GM19467 (cell line): Measurements from ENCODE around the gene NUB1.

Experiments
- ATAC-seq: cut with Tn5 transposase; IDR thresholded peaks from one replicate; pipeline ENCODE4 v1.9.1; 2021; ENCODE audit warnings: mild to moderate bottlenecking, moderate library complexity; ENCODE audit not compliant: unreplicated experiment

NUB1 gene

DNA sequence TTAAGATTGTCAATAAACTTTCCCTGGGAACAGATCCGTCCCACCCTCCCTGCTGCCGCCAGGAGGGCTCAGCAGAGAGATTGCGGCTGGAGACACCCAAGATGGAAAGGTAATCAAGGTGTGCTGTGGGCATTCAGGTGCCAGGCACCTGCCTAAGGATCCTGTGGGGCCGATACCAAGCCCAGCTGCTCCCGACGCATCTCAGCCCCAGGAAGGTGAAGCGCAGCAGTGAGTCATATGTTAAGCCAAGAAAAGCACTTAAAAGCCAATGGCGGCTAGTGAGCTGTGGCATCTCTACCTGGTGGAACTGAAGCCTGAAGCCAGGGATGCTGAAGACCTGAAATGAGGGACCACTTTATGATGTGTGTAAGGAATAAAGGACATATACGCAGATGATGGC is 62.2 kb downstream of the NUB1 start:
- ATAC-seq, result no peak

- ATAC-seq, result no peak
Measured at GRCh38 chr7:151404216-151405011, 62.8 kb downstream of the NUB1 start.

- ATAC-seq, result no peak
Measured at GRCh38 chr7:151405056-151405455, 63.4 kb downstream of the NUB1 start.

GRCh38 chr7:151405588-151405987 is 64.0 kb downstream of the NUB1 start:
- no peak for ATAC-seq

DNA sequence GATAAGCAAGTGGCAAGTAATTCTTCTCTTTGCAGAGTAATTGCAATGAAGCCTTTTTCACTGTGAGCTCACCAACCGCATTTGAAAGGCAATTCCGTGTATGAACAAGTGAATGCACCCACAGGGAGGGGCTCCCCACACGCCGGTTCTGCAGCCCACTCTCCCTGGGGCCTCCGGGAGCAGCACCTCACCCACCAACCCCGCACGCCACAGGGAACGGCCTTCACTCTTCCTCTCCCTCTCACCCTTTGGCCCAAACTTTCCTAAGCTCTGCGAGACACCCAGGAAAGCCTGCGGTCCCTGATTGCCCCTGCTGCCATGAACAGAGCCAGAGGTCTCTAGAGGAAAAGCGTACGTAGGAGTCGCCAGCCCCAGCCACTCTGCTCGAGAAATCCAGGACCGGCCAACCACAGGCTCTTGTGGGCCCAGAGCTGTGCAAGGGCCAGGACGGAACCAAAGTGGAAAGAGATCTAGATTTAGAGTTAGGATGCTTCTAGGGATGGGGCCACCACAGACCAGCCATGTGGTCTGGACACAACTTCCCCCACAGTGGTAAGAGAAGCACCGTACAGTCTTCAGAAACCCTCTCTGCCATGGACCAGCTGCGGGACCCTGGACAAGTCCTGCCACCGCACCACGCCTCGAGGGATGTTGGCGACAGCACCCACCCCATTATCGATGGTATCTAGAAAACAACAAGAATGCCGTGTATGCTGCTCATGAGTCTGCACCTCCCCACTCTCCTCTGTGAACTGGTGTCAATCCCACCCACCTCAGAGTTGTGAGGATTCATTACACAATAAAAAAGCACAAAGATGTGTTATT is 64.7 kb downstream of the NUB1 start:
- no peak for ATAC-seq

GRCh38 chr7:151406886-151407583 is 65.4 kb downstream of the NUB1 start:
- ATAC-seq, result no peak

DNA sequence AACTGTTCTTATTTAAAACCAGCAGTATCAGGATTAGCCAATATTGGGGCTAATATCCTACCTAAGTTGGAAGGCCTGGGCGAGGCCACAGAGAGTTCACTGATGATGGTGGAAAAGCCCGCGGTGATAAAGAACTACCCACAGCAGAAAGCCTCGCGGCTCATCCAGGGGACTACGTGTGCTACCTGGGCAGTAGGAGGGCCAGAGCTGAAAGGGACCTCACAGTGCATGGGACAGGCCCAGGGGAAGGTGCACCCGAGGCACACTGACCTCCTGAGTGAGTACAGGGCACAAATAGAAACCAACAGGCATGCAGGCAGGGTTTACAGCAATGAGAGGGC is 66.9 kb downstream of the NUB1 start:
- ATAC-seq, result no peak

GRCh38 chr7:151408839-151409666 is 67.4 kb downstream of the NUB1 start:
- ATAC-seq, result no peak

DNA sequence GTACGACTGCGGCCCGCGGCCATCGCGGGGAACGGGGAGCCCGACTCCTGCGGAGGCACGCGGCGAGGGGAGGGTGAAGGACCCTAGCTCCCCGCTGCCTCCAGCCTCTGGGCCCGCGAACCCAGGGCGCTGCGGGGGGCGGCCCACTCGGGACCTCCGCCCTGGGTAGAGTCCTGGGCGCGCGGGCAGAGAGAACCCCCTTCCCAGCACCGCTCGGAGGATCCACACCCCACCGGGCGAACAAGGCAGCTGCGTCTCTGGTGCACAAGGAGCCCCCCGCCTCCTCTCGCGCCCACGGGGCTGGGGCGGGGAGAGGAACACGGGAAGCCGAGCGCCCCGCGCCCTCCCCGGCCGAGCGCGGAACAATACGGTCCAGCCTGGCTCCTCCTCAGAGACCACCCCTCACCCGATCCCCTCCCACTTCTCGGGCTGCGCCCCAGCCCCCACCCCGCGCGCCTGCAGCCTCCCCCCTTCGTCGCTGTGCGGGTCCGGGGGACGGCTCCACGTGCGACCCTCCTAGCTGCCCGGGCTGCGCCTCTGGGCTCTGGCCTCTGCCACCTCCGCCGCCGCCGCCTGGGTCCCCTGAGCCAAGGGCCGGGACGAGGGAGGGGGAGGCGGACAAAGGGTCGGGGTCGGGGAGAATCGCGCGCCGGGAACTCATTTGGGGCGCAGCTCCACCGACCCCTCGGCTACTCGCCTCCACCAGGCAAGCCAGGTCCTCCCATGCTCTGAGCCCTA is 68.2 kb downstream of the NUB1 start, which contains the start of gene WDR86:
Gene WDR86, minus strand, starts transcription at position 372 of the 738 bp plus-strand sequence. CDS start 449 bp downstream, outside the sequence.
- no peak for ATAC-seq

DNA sequence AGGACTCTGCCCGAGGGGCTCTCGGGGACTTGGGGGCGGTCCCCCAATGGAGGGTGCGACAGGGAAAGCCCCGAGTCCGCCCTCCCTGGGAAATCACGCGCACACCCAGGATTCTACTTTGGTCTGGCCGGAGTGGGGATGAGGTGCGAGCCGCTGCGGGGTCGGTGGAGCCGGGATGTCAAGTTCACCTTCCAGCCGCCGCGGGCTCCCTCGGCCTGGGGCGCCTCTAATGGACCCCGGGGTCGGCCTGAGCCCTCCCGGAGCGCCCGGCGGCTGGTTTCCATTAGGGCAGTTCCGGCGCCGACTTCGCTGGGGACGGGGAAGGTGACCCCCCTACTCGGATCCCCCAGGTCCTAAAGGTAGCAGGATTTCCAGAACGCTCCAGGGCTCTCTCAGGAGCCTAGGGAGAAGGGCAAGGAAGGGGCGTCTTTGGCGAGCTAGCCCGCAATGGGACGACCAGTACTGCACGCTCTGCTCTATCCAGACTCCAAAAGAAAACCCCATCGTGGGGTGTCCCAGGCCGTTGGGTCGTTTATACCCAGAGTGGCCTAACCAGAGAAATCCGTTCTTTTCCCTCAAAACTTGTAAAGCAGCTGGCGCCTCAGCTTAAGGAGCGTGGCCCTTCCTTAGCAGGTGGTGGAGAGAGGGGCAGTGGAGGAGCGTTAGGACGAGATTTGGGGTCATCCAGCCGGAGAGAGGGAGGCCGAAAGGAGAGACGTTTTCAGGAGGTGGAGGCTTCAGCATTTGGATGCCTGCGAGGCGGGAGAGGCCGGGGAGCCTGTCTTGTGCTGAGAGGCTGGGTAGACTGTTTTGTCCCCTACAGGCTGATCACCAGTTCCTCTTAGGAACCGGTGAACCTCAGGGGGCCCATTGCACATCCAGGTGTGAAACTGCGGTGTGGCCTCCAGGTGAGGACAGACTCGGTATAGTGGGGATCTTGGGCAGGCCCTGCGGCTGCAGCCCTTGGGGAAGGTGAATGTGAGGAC is 69.1 kb downstream of the NUB1 start:
- ATAC-seq, result no peak

- ATAC-seq, result no peak
Measured at GRCh38 chr7:151411551-151411950, 69.9 kb downstream of the NUB1 start.

- no peak for ATAC-seq
Measured at GRCh38 chr7:151412318-151412717, 70.7 kb downstream of the NUB1 start.

GRCh38 chr7:151413241-151413640 is 71.6 kb downstream of the NUB1 start:
- no peak for ATAC-seq

GRCh38 chr7:151415375-151416105 is 73.9 kb downstream of the NUB1 start:
- no peak for ATAC-seq

DNA sequence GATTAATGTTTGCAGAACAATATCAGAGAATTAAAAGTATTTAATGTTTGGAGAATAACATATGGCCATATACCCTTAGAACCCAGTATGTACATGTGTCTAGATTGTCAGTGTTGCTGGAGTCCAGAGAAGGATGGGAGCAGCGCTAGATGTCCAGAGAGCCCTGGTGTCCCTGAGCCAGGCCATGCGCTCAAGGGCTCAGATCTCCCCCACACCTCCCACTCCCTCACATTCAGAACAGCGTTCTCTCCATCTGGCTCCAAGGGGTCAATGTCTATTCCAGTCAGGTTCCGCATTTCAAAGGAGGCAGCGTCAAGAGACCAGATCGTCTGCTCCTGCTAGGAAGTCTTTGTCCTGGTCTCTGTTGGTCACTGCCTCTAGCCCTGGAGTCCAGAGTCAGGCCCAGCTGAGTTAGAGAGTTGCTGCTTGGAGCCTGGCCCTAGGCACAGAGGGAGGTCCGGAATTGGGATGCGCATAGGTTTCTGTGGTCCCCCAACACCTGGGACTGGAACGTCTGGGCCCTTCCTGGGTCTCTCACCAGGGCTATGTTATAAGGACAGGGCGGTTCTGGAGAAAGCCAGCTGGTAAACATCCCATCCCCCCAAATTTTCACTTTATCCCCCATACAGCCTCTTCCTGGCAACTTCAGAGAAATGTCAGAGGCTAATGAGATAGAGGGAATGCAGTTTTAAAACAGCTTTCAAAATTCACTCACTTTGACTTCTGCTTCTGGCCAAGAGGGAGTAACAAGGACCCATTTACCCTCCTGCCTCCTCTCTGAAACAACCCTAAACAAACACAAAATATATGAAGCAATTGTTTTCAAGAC is 74.7 kb downstream of the NUB1 start:
- no peak for ATAC-seq

- no peak for ATAC-seq
Measured at GRCh38 chr7:151416941-151417315, 75.3 kb downstream of the NUB1 start.

GRCh38 chr7:151420144-151420543 is 78.5 kb downstream of the NUB1 start:
- no peak for ATAC-seq
